Measurements from ENCODE around the gene FHIP1B. TPM values are rescaled to one million over a fixed set of nuclear protein-coding genes. Genes with fewer than 3 reads are reported as not detected.

FHIP1B gene
- total and polyA plus RNA-seq, 2 experiments from 2014 or later: 10.9 to 25.4 TPM

DNA sequence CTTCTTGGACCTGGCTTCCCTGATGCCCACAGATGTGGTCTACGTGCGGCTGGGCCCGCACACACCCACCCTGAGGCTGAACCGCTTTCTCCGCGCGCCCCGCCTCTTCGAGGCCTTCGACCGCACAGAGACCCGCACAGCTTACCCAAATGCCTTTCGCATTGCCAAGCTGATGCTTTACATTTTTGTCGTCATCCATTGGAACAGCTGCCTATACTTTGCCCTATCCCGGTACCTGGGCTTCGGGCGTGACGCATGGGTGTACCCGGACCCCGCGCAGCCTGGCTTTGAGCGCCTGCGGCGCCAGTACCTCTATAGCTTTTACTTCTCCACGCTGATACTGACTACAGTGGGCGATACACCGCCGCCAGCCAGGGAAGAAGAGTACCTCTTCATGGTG lies 5.7 kb upstream of the FHIP1B start:
- Histone ChIP-seq H2AFZ (no peak overlapping the region), H3K36me3 (ENCODE audit: low read depth) (no peaks in the 10 kb centered on the region), H3K4me3 (no peak overlapping the region), H3F3A (ENCODE audit: insufficient read depth) (peaks cover 3% of the 10 kb centered on the region; the same call in 1 of the 2 replicates), H3K9me2 (ENCODE audit: insufficient read depth) (no peaks in the 10 kb centered on the region), H3K27ac (no peak overlapping the region), H3K4me2 (ENCODE audit: unreplicated experiment) (no peak overlapping the region), H3K27me3 (replicated peaks; ENCODE audit: insufficient read depth) (no peaks in the 10 kb centered on the region), H3K79me2 (ENCODE audit: insufficient read depth) (no peaks in the 10 kb centered on the region), H3K9me3 (ENCODE audit: low read depth) (no peaks in the 10 kb centered on the region), H3K4me1 (ENCODE audit: insufficient read depth) (no peaks in the 10 kb centered on the region), H4K20me1 (ENCODE audit: insufficient read depth) (no peaks in the 10 kb centered on the region), H3K9ac (no peak overlapping the region)
- in situ Hi-C loops (cut with MboI): loop anchor here (10.0 kb wide), 1 partner anchor 115 kb away; no protein-coding TSS in a partner anchor
- no peak for DNase-seq
- TF ChIP-seq EZH2phosphoT487 (IDR thresholded peaks at IDR 0.05; ENCODE audit: insufficient read depth, low read depth) (no peak), EZH2 (IDR thresholded peaks at IDR 0.05; ENCODE audit: insufficient read depth, poor library complexity, severe bottlenecking) (no peak)
- WGBS, 2 experiments (ENCODE audit: low coverage in 1 of 2, low lambda C conversion rate in 2 of 2, missing lambda C conversion rate in 2 of 2): 90% methylated on average over 28 of the region's 28 CpGs

DNA sequence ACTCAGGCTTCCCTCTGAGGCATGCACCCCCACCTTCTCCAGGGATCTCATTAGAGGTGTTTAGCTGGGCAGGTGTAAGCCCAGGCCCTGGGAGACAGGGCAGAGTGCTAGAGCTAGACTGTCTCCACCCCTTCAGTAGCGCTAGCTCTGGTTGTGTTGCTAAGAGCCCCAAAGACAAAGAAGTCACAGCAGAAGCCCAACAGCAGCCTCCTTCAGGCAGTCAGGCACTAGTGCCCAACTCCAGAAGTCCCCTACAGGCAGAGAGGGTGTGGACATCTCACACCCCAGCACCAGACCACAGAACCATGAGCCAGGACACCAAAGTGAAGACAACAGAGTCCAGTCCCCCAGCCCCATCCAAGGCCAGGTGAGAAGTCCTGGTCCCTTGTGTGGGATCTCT lies 4.5 kb upstream of the FHIP1B start, which contains the start of gene CNGA4:
Gene CNGA4, plus strand, starts transcription at position 188 of the 400 bp plus-strand sequence. Its CDS starts 118 bp downstream, at position 306.
- H3K27ac ChIP-seq: no peak within 1 kb of the TSS
- H3K9me2 ChIP-seq (ENCODE audit: insufficient read depth): no peaks in the 10 kb centered on the region
- TF ChIP-seq EZH2phosphoT487 (IDR thresholded peaks at IDR 0.05; ENCODE audit: insufficient read depth, low read depth) (no peak), EZH2 (IDR thresholded peaks at IDR 0.05; ENCODE audit: insufficient read depth, poor library complexity, severe bottlenecking) (no peak)
- no peak within 1 kb of the TSS for H3K9ac ChIP-seq
- H3K79me2 ChIP-seq (ENCODE audit: insufficient read depth): peaks cover 5% of the 10 kb centered on the region
- peaks cover 3% of the 10 kb centered on the region; the same call in 1 of the 2 replicates for H3F3A ChIP-seq (ENCODE audit: insufficient read depth)
- H4K20me1 ChIP-seq (ENCODE audit: insufficient read depth): no peaks in the 10 kb centered on the region
- WGBS, 2 experiments (ENCODE audit: low coverage in 1 of 2, low lambda C conversion rate in 2 of 2, missing lambda C conversion rate in 2 of 2): 50 to 53% methylated on average over 1 of the region's 1 CpG
- H3K9me3 ChIP-seq (ENCODE audit: low read depth): no peaks in the 10 kb centered on the region
- H3K27me3 ChIP-seq (replicated peaks; ENCODE audit: insufficient read depth): no peaks in the 10 kb centered on the region
- H3K4me2 ChIP-seq (ENCODE audit: unreplicated experiment): no peak within 1 kb of the TSS
- H3K36me3 ChIP-seq (ENCODE audit: low read depth): no peaks in the 10 kb centered on the region
- H3K4me1 ChIP-seq (ENCODE audit: insufficient read depth): no peaks in the 10 kb centered on the region
- no peak within 1 kb of the TSS for H3K4me3 ChIP-seq
- H2AFZ ChIP-seq: no peak within 1 kb of the TSS
- in situ Hi-C loops (cut with MboI): no loop called here
- DNase-seq: no peak

DNA sequence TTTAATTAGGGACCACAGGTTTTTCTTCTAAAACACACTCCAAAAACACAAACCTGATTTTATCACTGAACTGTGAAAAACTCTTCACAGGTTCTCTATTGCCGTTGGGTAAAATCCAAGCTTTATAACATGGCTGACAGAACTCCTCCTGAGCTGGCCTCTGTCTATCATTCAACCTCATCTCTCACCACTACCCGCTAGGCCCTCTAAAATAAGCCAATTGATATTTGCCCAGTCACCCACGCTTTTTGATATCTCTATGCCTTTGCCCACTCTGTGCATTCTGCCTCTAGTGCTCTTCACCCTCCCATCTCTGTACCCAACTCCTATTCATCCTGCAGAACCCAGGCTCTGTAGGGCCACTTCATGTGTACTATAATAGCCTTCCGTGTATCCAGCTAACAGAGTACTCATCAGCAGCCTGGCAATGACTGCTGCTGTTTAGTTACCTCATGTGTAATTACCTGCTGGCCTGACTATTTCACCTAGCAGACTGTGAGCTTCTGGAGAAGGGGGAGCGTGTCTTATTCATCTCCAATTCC lies 3.4 kb upstream of the FHIP1B start:
- Histone ChIP-seq H3K36me3 (ENCODE audit: low read depth) (no peaks in the 10 kb centered on the region), H3K4me1 (ENCODE audit: insufficient read depth) (peaks cover 10% of the 10 kb centered on the region), H3K9me3 (ENCODE audit: low read depth) (no peaks in the 10 kb centered on the region), H3K9me2 (ENCODE audit: insufficient read depth) (no peaks in the 10 kb centered on the region), H2AFZ (no peak overlapping the region), H3K79me2 (ENCODE audit: insufficient read depth) (peaks cover 16% of the 10 kb centered on the region), H3F3A (ENCODE audit: insufficient read depth) (peaks cover 3% of the 10 kb centered on the region; the same call in 1 of the 2 replicates), H3K4me3 (no peak overlapping the region), H3K27ac (no peak overlapping the region), H3K9ac (no peak overlapping the region), H3K27me3 (replicated peaks; ENCODE audit: insufficient read depth) (no peaks in the 10 kb centered on the region), H3K4me2 (ENCODE audit: unreplicated experiment) (no peak overlapping the region), H4K20me1 (ENCODE audit: insufficient read depth) (no peaks in the 10 kb centered on the region)
- in situ Hi-C loops (cut with MboI): no loop called here
- no peak for DNase-seq
- 60 to 66% methylated on average over 5 of the region's 5 CpGs for WGBS, 2 experiments (ENCODE audit: low coverage in 1 of 2, low lambda C conversion rate in 2 of 2, missing lambda C conversion rate in 2 of 2)
- TF ChIP-seq EZH2 (IDR thresholded peaks at IDR 0.05; ENCODE audit: insufficient read depth, poor library complexity, severe bottlenecking) (no peak), EZH2phosphoT487 (IDR thresholded peaks at IDR 0.05; ENCODE audit: insufficient read depth, low read depth) (no peak)

DNA sequence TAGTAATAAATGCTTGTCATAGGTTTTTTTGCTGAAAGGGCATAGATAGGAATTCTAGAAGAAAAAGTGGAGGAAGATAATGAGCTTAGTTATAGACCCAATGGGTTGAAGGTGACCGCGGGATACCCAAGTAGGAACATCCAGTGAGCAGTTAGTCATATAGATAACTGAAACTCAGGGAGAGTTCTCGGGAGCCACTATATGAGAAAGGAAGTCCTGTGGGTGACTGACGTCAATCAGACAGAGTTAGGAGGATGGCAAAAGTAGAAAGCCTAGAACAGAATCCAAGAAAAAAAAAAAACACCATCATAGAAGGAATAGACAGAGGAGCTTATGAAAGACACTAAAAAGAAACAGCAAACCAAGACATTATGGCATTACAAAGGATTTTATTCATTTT lies 2.8 kb upstream of the FHIP1B start:
- peaks cover 3% of the 10 kb centered on the region; the same call in 1 of the 2 replicates for H3F3A ChIP-seq (ENCODE audit: insufficient read depth)
- H3K9me2 ChIP-seq (ENCODE audit: insufficient read depth): no peaks in the 10 kb centered on the region
- 71 to 79% methylated on average over 4 of the region's 4 CpGs for WGBS, 2 experiments (ENCODE audit: low coverage in 1 of 2, low lambda C conversion rate in 2 of 2, missing lambda C conversion rate in 2 of 2)
- H3K9me3 ChIP-seq (ENCODE audit: low read depth): no peaks in the 10 kb centered on the region
- peaks cover 22% of the 10 kb centered on the region for H3K79me2 ChIP-seq (ENCODE audit: insufficient read depth)
- no peak overlapping the region for H3K4me3 ChIP-seq
- no peak for DNase-seq
- no peak overlapping the region for H3K27ac ChIP-seq
- peaks cover 10% of the 10 kb centered on the region for H3K4me1 ChIP-seq (ENCODE audit: insufficient read depth)
- H2AFZ ChIP-seq: no peak overlapping the region
- no peaks in the 10 kb centered on the region for H3K27me3 ChIP-seq (replicated peaks; ENCODE audit: insufficient read depth)
- no peaks in the 10 kb centered on the region for H3K36me3 ChIP-seq (ENCODE audit: low read depth)
- no peak overlapping the region for H3K4me2 ChIP-seq (ENCODE audit: unreplicated experiment)
- H3K9ac ChIP-seq: no peak overlapping the region
- in situ Hi-C loops (cut with MboI): no loop called here
- H4K20me1 ChIP-seq (ENCODE audit: insufficient read depth): no peaks in the 10 kb centered on the region
- no peak for TF ChIP-seq EZH2 (IDR thresholded peaks at IDR 0.05; ENCODE audit: insufficient read depth, poor library complexity, severe bottlenecking)
